ENCODE data around the gene TBC1D8. TPM values are rescaled to one million over a fixed set of nuclear protein-coding genes. Genes with fewer than 3 reads are reported as not detected.

The TBC1D8 gene
- total and polyA plus RNA-seq, 2 of the 8 experiments (the other 6 are each of a cell fraction or from before 2014, with no cell fraction given) = 20.8 to 21.8 TPM

- Histone ChIP-seq H3K4me2 (ENCODE audit: insufficient read depth in 1 of 2, low read depth in 2 of 2, low read length in 2 of 2) (no peak overlapping the region), H2BK15ac (ENCODE audit: low read length) (no peak overlapping the region), H3K4me3 (ENCODE audit: extremely low read depth in 1 of 4, insufficient read depth in 2 of 4, low read depth in 3 of 4, low read length in 4 of 4) (no peak overlapping the region), H2BK120ac (replicated peaks; ENCODE audit: low read depth, low read length) (no peak overlapping the region), H3K9me3 (ENCODE audit: insufficient read depth in 2 of 2, low read depth in 1 of 2, low read length in 1 of 2) (no peaks in the 10 kb centered on the region), H4K20me1 (replicated peaks in 1 of 2; ENCODE audit: control insufficient read depth in 1 of 2, insufficient read depth in 2 of 2, low read length in 2 of 2) (no peaks in the 10 kb centered on the region), H2BK20ac (ENCODE audit: low read length) (no peak overlapping the region), H3K36me3 (ENCODE audit: control insufficient read depth in 2 of 4, insufficient read depth in 4 of 4, low read length in 3 of 4) (no peaks in the 10 kb centered on the region), H2BK5ac (ENCODE audit: low read depth, low read length) (no peak overlapping the region), H4K5ac (ENCODE audit: insufficient read length, low read depth, low read length) (no peak overlapping the region), H2BK12ac (ENCODE audit: low read depth, low read length) (no peak overlapping the region), H3K18ac (ENCODE audit: extremely low read depth, low read length) (no peak overlapping the region), H4K8ac (ENCODE audit: extremely low read depth, insufficient read depth, low read length) (no peak overlapping the region), H3K4ac (replicated peaks; ENCODE audit: insufficient read length, low read depth, low read length) (no peak overlapping the region), H3K27ac (ENCODE audit: low read depth, low read length) (no peak overlapping the region), H3K27me3 (replicated peaks in 1 of 4; ENCODE audit: control insufficient read depth in 3 of 4, extremely low read depth in 1 of 4, insufficient read depth in 3 of 4, low read length in 3 of 4) (no peaks in the 10 kb centered on the region), H3K79me1 (ENCODE audit: low read depth, low read length) (no peaks in the 10 kb centered on the region), H3K56ac (replicated peaks; ENCODE audit: insufficient read length, low read depth, low read length) (no peak overlapping the region), H3K14ac (ENCODE audit: insufficient read length) (no peak overlapping the region), H3K23ac (ENCODE audit: insufficient read length) (no peak overlapping the region), H3K4me1 (replicated peaks in 1 of 4; ENCODE audit: control insufficient read depth in 3 of 4, insufficient read depth in 4 of 4, low read length in 3 of 4) (peaks cover 0 to 2% (median under 1%) of the 10 kb centered on the region in 4 experiments; a peak in 2 of 7 replicates), H3K79me2 (ENCODE audit: control insufficient read depth in 1 of 2, insufficient read depth in 2 of 2, low read length in 2 of 2) (no peaks in the 10 kb centered on the region), H3K23me2 (ENCODE audit: low read depth, low read length) (no peaks in the 10 kb centered on the region), H3K9ac (replicated peaks in 1 of 4; ENCODE audit: extremely low read depth in 1 of 4, low read depth in 3 of 4, low read length in 3 of 4) (no peak overlapping the region), H2AFZ (ENCODE audit: low read length) (no peak overlapping the region), H2AK5ac (ENCODE audit: low read depth, low read length) (no peak overlapping the region), H4K91ac (replicated peaks; ENCODE audit: insufficient read length, low read length) (no peak overlapping the region)
- CTCF ChIA-PET (ENCODE audit: partially characterized antibody) = interaction anchor here (1.4 to 1.5 kb wide), 2 partner anchors 8 to 263 kb away, joined by 3 read pairs; no protein-coding TSS in a partner anchor
- FAIRE-seq = no peak
- POLR2A ChIA-PET (ENCODE audit: partially characterized antibody) = interaction anchor here (7.0 kb wide), 1 partner anchor 11 kb away, joined by 63 read pairs; the partner anchor contains the start of gene RPL31
- 94% methylated on average over 17 of the region's 17 CpGs; no CpG with 5 or more reads in 1 of the 2 experiments for WGBS, 2 experiments (ENCODE audit: extremely low coverage in 1 of 2, insufficient coverage in 1 of 2, insufficient read length in 1 of 2, insufficient replicate concordance in 2 of 2, low coverage in 1 of 2, low lambda C conversion rate in 2 of 2, missing lambda C conversion rate in 1 of 2)
- no peak for TF ChIP-seq CTBP2 (IDR thresholded peaks at IDR 0.05; ENCODE audit: borderline replicate concordance, insufficient read depth, insufficient read length, low read length)
- no peak for DNase-seq (ENCODE audit: low read depth in 1 of 2, low spot score in 2 of 2)
Observed at GRCh38 chr2:100993294-100993693, 157.9 kb downstream of the TBC1D8 start.
